Regular cardiac myocyte (primary cell): Measurements from ENCODE around the gene SH3BGRL2. TPM values are rescaled to one million over a fixed set of nuclear protein-coding genes. Genes with fewer than 3 reads are reported as not detected.

Experiments used
- total RNA-seq: library from RNA; depleted of rRNA; stranded (reverse); fragments of >200 nt; gene quantifications from 2 replicates; pipeline ENCODE4 v1.2.3, GENCODE V29; 2014

Gene SH3BGRL2
- 2.1 and 3.7 TPM in 2 replicates for total RNA-seq

GRCh38 chr6:79630883-79631692, at the start of gene SH3BGRL2:
Gene SH3BGRL2 (plus strand): TSS chr6:79631329. CDS start chr6:79631462, 133 bp downstream.

Other genes starting within 250 kb of the SH3BGRL2 start
- 4.4 and 7.9 TPM in 2 replicates for gene LCA5, start 93.9 kb upstream of the SH3BGRL2 start, total RNA-seq